ENCODE data around the gene DGCR8.
"Not testable (repeated sequence)": the region's sequence is repeated elsewhere in the genome, so short reads cannot be mapped to it uniquely, and the experiment has no call there.

Gene DGCR8

DNA sequence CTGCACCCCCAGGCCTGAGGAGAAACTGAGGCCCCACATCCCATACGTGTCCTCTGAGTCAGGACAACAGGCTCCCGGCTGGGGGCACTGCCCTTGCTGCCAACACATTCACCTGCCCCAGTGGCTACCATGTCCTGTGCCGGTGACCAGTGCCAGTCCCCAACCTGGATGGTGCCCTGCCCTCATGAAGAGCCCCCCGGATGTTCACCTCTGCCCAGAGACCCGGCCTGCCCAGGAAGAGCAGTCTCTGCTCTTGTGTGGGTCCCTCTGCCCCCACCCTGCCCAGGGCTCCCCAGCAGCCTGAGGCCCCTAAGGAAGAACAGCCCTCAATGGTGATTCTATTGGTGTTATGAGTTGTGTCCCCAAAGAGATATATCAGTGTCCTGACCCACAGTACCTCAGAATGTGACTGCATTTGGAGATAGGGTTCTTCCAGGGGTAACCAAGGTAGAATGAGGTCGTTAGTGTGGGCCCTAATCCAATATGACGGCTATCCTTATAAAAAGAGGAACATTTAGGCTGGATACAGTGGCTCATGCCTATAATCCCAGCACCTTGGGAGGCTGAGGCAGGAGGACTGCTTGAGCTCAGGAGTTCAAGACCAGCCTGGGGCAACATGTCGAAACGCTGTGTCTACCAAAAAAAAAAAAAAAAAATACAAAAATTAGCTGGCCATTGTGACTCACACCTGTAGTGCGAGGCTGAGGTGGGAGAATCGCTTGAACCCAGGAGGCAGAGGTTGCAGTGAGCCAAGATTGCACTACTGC lies 13.2 kb upstream of the DGCR8 start:
- DNase-seq (ENCODE audit: low read depth) = no peak

DNA sequence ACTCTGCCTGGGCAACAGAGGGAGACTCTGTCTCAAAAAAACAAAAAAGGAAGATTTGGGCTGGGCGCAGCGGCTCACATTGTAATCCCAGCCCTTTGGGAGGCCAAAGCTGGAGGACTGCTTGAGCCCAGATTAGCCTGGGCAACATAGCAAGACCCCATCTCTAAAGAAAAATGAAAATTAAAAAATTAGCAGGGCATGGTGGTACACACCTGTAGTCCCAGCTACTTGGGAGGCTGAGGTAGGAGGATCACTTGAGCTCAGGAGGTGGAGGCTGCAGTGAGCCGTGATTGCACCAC lies 12.7 kb upstream of the DGCR8 start:
- not testable (repeated sequence) for DNase-seq (ENCODE audit: low read depth)

DNA sequence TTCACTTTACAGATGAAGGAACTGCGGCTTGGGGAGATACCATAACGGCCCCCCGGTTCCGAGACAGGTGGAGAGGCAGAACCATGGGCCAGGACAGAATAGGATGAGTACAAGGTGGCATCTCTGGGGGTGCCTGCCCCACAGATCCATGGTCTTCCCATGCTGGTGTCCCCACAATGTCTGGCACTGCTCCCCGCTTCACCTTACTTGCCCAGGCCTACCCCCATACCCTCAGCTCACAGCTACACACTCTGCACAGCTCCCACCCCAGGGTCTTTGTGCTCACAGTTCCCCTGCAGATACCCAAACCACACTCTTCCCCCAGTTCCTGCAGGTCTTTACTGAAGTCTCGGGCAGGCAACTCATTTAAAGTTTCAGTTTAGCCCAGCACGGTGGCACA lies 11.4 kb upstream of the DGCR8 start:
- no peak for DNase-seq (ENCODE audit: low read depth)

DNA sequence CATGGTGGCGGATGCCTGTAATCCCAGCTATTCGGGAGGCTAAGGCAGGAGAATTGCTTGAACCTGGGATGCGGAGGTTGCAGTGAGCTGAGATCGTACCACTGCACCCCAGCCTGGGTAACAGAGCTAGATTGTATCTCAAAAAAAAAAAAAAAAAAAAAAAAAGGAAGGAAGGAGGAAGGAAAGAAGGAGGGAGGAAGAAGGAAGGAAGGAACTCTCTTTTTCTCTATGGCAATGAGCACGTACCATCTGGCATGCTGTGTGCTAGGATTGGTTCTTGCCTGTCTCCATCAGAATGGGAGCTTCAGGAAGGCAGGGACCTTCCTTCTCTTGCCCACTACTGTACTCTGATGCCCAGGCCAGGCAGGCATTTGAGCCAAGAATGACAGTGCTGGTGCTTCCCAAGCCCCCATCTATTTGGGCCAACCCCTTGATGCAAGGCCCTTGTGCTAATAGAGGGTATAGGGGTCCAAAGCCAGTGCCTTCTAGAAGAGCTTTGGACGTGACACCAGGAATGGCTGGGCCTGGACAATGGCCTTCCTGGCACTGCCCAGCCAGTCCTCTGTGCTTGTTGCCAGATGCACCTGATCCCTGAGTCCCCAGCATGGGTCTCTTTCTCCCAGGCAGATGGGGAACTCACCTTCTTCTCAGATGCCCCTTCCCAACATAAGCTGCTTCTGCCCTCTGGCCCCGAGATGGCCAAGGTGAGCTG lies 10.6 kb upstream of the DGCR8 start:
- no peak for DNase-seq (ENCODE audit: low read depth)

- DNase-seq (ENCODE audit: low read depth) = no peak
These were observed 8.5 kb upstream of the DGCR8 start for GRCh38 chr22:20071524-20071972.

DNA sequence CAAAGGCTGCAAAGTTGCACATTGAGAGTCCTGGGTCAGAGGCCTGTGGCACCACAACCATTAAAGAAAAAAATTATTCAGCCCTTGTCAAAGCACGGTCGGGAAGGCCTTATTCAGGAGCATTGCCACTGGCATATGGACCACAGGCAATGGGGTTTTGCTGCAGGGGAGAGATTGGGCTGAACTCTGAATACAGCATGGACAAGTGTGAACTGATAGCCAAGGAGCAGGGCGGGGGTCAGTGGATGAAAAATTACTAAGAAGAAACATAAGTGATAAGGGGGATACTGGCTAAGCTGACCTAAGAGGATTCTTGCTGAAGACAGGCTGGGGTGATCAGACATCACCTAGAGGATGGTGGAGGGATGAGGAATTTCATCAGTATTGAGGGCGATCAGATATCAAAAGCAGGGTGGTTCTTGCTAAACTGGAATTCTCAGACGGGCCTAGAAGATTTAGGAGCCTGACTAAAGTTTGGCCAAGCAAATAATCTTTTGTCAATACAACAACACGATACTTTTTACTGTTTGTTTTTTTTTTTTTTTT lies 3.3 kb upstream of the DGCR8 start:
- no peak for DNase-seq (ENCODE audit: low read depth)

GRCh38 chr22:20080445-20080775 lies 369 bp downstream of the DGCR8 start:
- DNase-seq (ENCODE audit: low read depth) = peak; percentile 64

DNA sequence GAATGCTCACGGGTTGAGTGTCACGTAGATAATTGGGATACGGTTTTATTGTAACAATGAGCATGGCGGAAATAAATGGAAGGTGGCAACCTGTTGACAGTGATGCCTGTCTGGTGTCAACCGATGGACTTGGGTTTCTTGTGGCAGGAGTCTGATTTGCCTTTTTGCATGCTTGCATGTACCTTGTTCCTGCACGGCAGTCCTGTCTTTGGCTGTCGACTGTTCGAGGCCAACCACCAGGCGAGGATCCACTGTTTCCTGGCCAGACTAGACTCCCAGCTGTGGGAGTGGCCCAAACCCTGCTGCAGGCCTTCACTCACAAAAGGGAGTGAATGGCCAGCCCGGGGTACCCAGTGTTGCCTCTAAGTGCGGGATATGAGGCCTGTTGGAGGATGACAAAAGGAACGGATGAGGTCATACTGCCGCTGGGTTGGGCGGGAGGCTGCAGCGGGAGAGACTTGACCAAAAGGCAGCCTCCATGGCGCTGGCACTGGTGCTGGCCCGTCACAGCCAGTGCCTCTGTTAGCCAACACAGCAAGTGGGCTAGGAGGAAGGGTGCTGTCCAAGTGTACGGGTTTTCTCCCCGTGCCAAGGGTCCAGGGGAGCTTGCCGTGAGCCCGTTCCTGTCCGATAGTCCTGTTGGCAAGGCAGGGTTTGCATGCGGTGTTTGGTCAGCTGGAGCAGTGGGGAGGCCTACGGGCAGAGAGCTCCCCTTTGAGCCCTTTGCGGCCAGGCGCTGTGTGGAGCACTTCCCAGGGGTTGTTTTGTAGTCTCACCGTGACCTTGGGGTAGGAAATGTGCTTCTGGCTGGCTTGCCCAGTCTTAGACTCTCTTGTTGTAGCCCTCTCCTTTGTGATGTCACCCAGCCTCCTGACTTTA lies 974 bp downstream of the DGCR8 start:
- DNase-seq (ENCODE audit: low read depth) = no peak

GRCh38 chr22:20083157-20083890 lies 3.3 kb downstream of the DGCR8 start:
- no peak for DNase-seq (ENCODE audit: low read depth)

GRCh38 chr22:20083891-20084546 lies 4.0 kb downstream of the DGCR8 start:
- no peak for DNase-seq (ENCODE audit: low read depth)

GRCh38 chr22:20084547-20085413 lies 4.7 kb downstream of the DGCR8 start:
- no peak for DNase-seq (ENCODE audit: low read depth)

DNA sequence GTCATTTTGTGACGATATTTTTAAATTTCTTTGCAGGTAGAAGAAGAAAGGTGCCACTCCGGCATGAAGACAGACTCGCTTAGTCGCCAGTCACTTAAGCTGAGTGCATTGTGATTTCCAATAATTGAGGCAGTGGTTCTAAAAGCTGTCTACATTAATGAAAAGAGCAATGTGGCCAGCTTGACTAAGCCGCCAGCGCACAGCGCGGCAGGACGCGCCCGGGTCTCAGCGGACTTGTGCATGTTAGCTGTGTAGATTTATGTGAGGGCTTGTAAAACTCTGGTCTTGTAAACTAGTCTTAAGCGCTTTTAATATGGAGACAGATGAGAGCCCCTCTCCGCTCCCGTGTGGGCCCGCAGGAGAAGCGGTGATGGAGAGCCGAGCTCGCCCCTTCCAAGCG lies 5.6 kb downstream of the DGCR8 start:
- DNase-seq (ENCODE audit: low read depth) = no peak

GRCh38 chr22:20086101-20086599 lies 6.1 kb downstream of the DGCR8 start:
- DNase-seq (ENCODE audit: low read depth) = no peak

DNA sequence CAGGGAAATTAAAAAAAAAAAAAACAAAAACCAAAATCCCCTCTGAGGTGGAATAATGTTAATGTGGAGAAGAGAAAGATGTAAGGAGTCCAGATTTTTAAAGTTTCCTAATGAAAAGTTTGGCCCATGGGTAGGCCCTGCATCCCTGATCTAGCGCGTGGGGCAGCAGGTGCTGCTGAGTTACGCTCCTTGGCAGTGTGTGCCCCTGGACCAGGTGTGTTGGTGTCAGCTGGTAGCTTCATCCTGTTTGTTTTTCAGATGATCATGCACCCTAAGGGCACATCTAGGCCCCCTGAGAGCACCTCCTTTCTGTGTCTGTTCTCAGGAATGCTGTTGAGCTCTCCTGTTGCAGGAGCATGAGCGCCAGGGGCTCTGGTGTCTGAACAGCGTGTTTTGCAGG lies 6.7 kb downstream of the DGCR8 start:
- no peak for DNase-seq (ENCODE audit: low read depth)

DNA sequence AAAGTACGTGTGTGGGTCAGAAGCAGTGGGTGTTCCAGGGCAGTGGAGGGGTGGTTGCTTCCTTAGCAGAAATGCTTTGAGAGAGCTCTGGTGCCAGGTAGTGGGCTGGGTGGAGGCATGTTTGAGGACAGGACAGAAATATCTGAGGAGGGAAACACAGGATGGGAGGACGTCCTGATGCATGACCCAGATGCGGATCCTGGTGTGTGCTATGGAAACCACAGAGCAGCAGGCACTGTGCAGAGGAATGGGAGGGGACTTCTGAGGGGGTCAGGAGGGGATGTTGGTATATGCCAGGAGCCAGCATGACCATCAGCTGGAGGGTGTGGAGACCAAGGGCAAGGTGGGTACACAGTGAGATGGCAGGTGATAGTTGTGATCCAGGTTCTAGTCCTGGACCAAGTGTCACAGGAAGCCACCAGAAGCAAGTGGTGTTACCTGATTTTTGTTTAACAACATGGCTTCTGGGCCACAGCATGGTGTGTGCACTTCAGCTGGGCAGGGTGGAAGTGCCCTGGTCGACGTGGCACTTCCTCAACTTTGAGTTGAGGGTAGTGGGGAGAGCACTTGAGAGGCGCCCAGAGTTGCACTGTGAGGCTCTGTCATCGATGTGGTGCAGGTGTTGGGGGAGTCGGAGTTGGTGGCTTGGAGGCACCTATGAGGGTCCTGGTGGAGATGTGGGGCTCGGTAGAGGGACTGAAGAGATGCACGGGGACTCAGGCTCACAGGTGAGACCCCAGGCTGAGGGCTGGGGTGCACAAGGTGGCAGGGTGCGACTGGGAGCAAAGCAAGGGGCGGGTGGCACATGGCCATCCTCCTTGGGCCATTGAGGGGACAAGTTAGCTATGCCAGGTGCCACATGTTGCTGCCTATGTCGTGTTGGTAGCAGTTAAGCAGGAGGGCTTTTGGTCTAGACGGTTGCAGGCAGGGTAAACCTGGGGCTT lies 7.5 kb downstream of the DGCR8 start:
- no peak for DNase-seq (ENCODE audit: low read depth)

DNA sequence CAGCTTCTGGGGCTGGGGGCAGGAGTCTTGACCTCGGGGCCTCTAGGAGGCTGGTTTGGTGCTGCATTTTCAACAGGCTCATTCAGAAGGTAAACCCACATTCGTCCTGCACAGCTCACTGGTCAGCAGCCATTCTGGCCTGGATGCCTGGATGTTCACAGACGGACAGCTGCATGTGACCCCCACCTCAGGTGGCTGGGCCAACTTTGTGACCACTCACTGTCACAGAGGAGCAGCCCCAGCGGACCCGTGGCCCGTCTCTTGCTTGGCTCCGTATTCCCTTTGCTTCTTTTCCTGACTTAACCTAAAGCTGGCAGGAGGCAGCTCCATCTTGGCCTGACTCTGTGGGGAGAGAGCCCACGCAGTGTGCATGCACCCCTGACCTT lies 8.2 kb downstream of the DGCR8 start:
- DNase-seq (ENCODE audit: low read depth) = no peak

DNA sequence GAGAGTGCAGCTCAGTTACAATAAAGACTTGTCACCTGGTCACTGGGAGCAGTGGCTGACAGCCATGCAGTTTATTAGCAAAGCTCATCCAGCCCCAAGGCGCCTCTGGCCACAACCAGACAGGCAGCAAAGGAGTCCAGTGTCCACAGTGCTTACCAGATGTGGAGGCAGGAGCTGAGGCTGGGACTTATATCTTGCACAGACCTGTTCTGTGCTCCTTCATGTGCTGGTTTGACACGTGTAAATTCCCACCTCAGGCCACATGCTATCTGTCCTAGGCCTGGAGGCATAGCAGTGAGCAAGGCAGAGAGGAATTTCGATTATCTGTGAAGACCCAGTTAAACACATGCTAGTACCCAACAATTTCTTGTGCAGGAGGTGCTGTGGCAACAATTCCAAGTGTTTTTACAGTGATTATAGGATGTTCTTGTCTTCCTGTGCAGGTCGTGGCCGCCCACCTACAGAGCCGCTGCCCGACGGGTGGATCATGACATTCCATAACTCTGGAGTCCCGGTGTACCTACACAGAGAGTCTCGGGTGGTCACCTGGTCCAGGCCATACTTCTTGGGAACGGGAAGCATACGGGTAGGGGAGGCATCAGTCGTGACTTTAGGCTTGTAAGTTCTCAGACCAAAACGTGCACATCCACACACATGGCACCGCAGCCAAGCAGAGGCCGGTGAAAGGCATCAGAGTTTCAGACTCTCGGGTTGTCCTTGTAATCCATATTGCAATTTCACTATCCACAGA lies 9.4 kb downstream of the DGCR8 start:
- no peak for DNase-seq (ENCODE audit: low read depth)

DNA sequence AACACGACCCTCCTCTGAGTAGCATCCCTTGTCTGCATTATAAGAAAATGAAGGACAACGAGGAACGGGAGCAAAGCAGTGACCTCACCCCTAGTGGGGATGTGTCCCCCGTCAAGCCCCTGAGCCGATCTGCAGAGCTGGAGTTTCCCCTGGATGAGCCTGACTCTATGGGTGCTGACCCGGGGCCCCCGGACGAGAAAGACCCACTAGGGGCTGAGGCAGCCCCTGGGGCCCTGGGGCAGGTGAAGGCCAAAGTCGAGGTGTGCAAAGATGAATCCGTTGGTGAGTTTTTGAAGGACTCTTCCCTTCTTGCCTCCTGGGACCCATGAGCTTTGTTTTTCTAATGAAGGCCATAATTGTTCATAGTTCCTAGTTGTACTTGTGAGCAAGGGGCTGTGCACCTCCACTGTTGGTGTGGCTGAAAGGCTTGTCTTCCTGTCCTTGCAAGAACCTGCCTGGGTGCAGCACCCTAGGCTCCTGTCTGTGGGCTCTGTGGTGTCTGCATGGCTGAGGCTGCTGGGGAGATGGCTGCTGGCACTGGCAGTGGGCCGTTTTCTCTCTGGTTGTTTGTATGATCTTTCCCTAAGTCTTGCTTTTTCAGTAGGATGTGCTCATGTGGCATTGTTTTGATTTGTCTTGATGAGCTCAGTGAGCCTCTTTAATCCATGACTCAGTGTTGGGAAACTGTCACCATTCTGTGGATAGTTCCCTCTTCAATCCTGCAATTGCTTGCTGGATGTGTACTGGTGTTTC lies 10.1 kb downstream of the DGCR8 start:
- no peak for DNase-seq (ENCODE audit: low read depth)

Measured in stimulated activated CD8-positive, alpha-beta memory T cell treated with anti-CD3 and anti-CD28 coated beads, Interleukin-12 subunit alpha, Interleukin-12 subunit beta, amount 100 ng/mL, for 4 hours (primary cell).